Measurements from ENCODE around the gene NUDT17.

Gene NUDT17

DNA sequence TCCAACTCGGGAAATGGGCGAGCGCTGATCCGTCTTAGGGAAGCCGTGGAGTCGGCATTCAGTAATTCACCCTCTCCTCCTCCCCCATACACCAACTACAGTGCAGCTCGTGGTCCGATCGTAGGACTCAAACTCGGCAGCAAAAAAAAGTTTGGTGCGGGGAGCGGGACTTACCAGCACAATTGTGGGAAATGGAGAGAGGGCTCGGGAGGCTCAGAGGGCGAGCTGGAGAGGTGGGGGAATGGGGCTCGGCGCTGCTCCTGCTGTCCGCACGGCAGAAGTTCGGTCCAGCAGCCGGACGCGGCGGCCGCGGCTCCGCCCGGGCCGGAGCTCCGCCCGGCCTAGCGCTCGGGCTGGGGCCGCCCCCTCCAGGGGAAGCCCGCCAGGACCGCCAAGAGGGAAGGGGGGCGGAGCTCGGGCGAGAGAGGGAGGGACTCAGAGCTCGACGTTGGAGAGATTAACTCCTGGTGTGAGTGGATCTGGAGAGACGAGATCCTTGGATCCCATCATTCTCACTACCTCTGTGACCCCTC lies 14.1 kb downstream of the NUDT17 start:
- Histone ChIP-seq H3K9me3 (replicated peaks in 1 of 11) (no peaks in the 10 kb centered on the region), H3K27ac (peak overlapping the region; percentile 40 to 85 (median 79); a peak in 21 of 22 replicates), H3K4me1 (peaks cover 9 to 29% (median 26%) of the 10 kb centered on the region in 10 experiments), H3K27me3 (no peaks in the 10 kb centered on the region), H3K4me3 (peak overlapping the region; percentile 67 to 88 (median 78)), H3K9ac (peak overlapping the region; percentile 67 to 88 (median 81)), H4K20me1 (peaks cover 0 to 6% (median 0%) of the 10 kb centered on the region in 11 experiments; a peak in 2 of 22 replicates), H3K4me2 (peak overlapping the region; percentile 65 to 88 (median 84)), H3K36me3 (peaks cover 21 to 28% (median 24%) of the 10 kb centered on the region in 11 experiments; a peak in 21 of 22 replicates)
- no peak for TF ChIP-seq Cebpa-rat (IDR thresholded peaks at IDR 0.05)

DNA sequence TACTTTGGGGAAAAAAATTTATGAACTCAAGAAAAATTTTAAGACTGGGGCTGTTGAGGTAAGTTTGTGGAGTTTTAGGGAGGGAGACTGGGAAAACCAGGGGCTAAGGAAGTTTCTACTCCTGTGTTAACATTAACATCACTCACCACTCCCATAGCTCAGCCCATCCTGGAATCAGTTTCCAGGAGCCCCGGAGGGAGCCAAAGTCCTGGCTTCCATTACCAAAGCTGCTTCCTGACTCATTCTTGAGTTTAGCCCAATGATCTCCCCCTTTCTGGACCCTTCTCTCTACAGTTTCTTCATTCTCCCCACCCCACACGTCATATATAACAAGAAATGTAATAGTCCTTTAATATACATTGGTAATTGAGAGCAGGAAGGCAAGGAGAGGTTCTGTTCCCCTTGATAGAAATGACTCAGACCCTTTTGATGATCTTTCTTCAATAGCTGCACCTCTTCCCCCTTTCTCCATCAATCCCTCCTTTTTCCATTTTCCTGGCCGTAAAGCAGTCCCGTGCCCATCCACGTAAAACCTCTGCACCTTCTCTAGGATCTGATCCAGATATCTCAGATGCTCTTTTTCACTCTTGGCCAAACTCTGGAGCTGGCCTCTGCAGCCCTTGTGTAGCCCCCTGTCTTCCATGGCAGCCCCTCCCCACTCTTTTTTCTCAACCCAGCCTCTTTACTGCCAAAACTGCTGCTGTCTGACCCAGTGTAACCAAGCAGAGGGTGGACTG lies 18.0 kb downstream of the NUDT17 start:
- Histone ChIP-seq H3K4me1 (peaks cover 0 to 15% (median 10%) of the 10 kb centered on the region in 10 experiments; a peak in 17 of 20 replicates), H4K20me1 (no peaks in the 10 kb centered on the region), H3K27me3 (no peaks in the 10 kb centered on the region), H3K9ac (no peak overlapping the region), H3K36me3 (no peaks in the 10 kb centered on the region), H3K27ac (no peak overlapping the region), H3K4me2 (no peak overlapping the region), H3K4me3 (no peak overlapping the region), H3K9me3 (replicated peaks in 1 of 11) (no peaks in the 10 kb centered on the region)
- TF ChIP-seq Cebpa-rat (IDR thresholded peaks at IDR 0.05): no peak

DNA sequence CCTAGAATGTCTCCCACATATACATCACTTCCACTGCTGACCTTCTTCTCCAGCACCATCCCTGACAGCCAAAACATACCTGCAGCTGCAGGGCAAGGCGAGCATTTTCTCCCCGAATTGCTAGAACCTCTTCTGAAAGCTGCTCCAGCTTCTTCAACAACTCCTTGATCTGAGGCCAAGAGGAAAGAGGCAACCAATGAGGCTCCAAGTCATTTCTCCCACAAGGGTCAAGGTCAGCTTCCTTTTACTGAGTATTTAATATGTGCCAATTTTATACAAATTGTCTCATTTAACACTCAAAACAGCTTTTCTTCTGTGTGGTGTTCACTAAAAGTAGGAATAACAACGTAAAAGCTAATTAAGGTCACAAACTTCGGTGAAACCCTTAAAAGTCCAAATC lies 22.8 kb downstream of the NUDT17 start:
- H3K4me1 ChIP-seq: peaks cover 14 to 20% (median 19%) of the 10 kb centered on the region in 10 experiments
- peaks cover 0 to 8% (median 0%) of the 10 kb centered on the region in 11 experiments; a peak in 2 of 22 replicates for H4K20me1 ChIP-seq
- no peaks in the 10 kb centered on the region for H3K9me3 ChIP-seq (replicated peaks in 1 of 11)
- no peak overlapping the region for H3K9ac ChIP-seq
- H3K36me3 ChIP-seq: no peaks in the 10 kb centered on the region
- no peak overlapping the region for H3K27ac ChIP-seq
- TF ChIP-seq Cebpa-rat (IDR thresholded peaks at IDR 0.05): no peak
- H3K27me3 ChIP-seq: peaks cover 15 to 29% (median 21%) of the 10 kb centered on the region in 11 experiments; a peak in 21 of 22 replicates
- no peak overlapping the region for H3K4me3 ChIP-seq
- no peak overlapping the region for H3K4me2 ChIP-seq

DNA sequence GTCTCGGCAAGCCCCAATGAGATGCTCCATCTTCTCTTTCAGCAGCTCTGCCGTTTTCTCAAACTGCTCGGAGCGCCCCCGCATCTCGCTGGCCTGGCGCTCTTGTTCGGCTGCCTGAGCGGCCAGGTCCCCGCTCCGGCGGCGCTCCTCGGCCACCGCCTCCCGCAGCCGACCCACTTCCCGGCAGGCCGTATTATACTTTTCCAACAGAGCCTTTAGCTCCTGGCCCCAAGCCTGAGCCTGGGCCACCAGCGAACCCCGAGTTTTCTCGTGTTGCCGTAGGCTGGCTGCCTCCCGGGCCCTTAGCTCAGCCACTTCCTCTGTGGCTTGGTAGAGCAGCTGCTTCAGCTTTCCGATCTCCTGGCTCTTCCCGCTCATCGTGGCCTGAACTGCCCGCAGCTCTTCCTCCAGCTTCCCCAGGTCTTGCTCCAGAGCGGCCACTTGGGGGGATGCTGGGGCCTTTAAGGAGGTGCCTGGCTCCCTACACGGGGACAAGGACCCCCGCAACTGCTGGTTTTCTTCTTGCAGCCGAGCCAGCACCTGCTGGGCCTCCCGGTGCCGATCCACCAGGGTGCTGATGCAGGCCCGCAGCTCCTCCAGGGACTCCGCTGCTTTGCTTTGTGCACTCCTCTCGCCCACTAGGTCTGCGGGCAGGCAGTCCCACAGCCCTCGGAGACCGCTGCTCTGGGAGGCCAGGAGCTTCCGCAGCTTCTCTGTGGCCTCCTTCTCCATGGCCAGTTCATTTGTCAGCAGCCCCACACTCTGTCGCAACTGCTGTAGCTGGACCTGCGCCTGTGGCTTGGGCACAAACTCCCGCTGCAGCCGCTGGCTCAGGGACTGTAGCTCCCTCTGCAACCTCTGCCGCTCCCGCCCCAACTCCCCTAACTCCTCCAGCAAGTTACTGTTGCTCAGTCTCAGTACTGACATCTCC lies 26.8 kb downstream of the NUDT17 start:
- H3K9ac ChIP-seq: peak overlapping the region; percentile 51 to 76 (median 71); a peak in 21 of 22 replicates
- TF ChIP-seq Cebpa-rat (IDR thresholded peaks at IDR 0.05): no peak
- H3K27me3 ChIP-seq: peaks cover 19 to 34% (median 26%) of the 10 kb centered on the region in 11 experiments; a peak in 21 of 22 replicates
- H3K4me2 ChIP-seq: peak overlapping the region; percentile 79 to 98 (median 91)
- peaks cover 14 to 20% (median 19%) of the 10 kb centered on the region in 10 experiments for H3K4me1 ChIP-seq
- no peaks in the 10 kb centered on the region for H3K36me3 ChIP-seq
- H4K20me1 ChIP-seq: peaks cover 0 to 8% (median 0%) of the 10 kb centered on the region in 11 experiments; a peak in 2 of 22 replicates
- H3K9me3 ChIP-seq (replicated peaks in 1 of 11): no peaks in the 10 kb centered on the region
- peak overlapping the region; percentile 16 to 66 (median 48); a peak in 15 of 22 replicates for H3K27ac ChIP-seq
- H3K4me3 ChIP-seq: peak overlapping the region; percentile 32 to 63 (median 52); a peak in 18 of 20 replicates

DNA sequence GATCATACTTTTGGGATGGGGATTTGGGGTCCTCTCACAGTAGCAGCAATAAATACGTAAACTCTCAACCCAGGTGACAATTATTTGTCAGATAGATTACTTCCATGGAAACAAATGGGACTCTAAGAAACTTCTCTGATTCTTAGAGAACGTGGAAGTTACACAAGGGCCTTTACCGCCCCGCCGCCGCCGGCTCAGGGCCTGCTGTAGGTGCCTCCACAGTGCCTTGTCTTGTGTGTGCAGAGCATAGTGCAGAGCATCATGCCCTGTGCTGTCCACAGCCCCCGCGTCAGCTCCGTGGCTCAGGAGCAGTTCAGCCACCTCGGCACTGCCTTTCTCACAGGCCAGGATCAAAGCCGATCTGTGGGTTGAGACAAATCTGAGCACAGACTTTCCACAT lies 29.2 kb downstream of the NUDT17 start:
- peaks cover 0 to 8% (median 0%) of the 10 kb centered on the region in 11 experiments; a peak in 2 of 22 replicates for H4K20me1 ChIP-seq
- H3K36me3 ChIP-seq: no peaks in the 10 kb centered on the region
- H3K9me3 ChIP-seq (replicated peaks in 1 of 11): no peaks in the 10 kb centered on the region
- peaks cover 14 to 20% (median 19%) of the 10 kb centered on the region in 10 experiments for H3K4me1 ChIP-seq
- H3K27me3 ChIP-seq: peaks cover 19 to 34% (median 26%) of the 10 kb centered on the region in 11 experiments; a peak in 21 of 22 replicates
- no peak for TF ChIP-seq Cebpa-rat (IDR thresholded peaks at IDR 0.05)
- no peak overlapping the region for H3K4me3 ChIP-seq
- H3K27ac ChIP-seq: no peak overlapping the region
- H3K9ac ChIP-seq: no peak overlapping the region
- no peak overlapping the region for H3K4me2 ChIP-seq

DNA sequence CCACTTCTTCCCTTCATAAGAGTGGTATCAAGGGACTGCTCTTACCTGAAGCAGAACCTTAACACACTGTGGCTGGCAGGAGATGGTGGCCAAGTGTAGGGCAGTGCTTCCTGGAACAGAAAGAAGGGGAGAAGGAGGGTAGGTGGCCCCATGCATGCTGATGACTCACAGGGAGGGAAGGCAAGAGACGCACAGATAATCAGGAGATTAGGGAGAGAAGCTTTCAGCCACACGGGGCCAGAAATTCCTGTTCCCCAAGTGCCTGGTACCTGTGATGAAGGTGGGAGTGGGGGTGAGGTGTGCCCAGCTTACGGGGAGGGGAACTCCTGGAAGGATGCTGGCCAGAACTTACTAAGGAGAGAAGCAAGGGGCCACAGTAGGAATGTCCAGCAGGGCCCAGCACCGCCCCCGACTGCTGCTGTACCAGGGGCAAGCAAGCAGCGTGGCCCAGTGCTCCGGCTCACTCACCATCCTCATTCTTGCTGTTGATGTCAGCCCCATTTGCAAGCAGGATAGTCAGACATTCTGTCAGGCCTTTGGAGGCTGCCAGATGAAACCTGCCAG lies 32.6 kb downstream of the NUDT17 start:
- peaks cover 0 to 2% (median 1%) of the 10 kb centered on the region in 10 experiments; a peak in 6 of 20 replicates for H3K4me1 ChIP-seq
- H4K20me1 ChIP-seq: peaks cover 0 to under 1% (median 0%) of the 10 kb centered on the region in 11 experiments; a peak in 2 of 22 replicates
- H3K9ac ChIP-seq: no peak overlapping the region
- no peak overlapping the region for H3K27ac ChIP-seq
- no peak for TF ChIP-seq Cebpa-rat (IDR thresholded peaks at IDR 0.05)
- H3K36me3 ChIP-seq: no peaks in the 10 kb centered on the region
- H3K9me3 ChIP-seq (replicated peaks in 1 of 11): no peaks in the 10 kb centered on the region
- peaks cover under 1 to 9% (median 6%) of the 10 kb centered on the region in 11 experiments; a peak in 16 of 22 replicates for H3K27me3 ChIP-seq
- H3K4me2 ChIP-seq: no peak overlapping the region
- no peak overlapping the region for H3K4me3 ChIP-seq

DNA sequence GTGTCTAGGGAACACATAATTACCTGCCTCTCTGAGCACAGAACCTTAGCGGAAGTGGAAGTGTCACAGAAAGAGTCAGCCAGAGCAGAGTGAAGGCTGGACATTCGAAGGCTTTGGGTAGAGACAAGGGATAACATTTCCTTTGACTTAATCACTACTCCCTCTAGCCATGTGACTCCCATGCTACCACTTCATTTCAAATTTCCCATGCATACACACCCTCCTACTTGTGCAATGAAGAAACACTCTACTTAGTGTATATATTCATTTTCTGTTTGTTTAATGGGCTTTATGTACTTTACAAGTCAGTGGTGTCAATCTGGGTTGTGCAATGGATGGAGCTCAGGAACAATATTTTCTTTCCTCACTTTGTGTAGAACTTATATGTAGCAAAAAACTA lies 33.3 kb downstream of the NUDT17 start:
- Histone ChIP-seq H4K20me1 (no peaks in the 10 kb centered on the region), H3K27me3 (peaks cover 0 to 2% (median 0%) of the 10 kb centered on the region in 11 experiments; a peak in 1 of 22 replicates), H3K9me3 (replicated peaks in 1 of 11) (no peaks in the 10 kb centered on the region), H3K9ac (no peak overlapping the region), H3K4me1 (no peaks in the 10 kb centered on the region), H3K27ac (no peak overlapping the region), H3K36me3 (no peaks in the 10 kb centered on the region), H3K4me3 (no peak overlapping the region), H3K4me2 (no peak overlapping the region)
- no peak for TF ChIP-seq Cebpa-rat (IDR thresholded peaks at IDR 0.05)

DNA sequence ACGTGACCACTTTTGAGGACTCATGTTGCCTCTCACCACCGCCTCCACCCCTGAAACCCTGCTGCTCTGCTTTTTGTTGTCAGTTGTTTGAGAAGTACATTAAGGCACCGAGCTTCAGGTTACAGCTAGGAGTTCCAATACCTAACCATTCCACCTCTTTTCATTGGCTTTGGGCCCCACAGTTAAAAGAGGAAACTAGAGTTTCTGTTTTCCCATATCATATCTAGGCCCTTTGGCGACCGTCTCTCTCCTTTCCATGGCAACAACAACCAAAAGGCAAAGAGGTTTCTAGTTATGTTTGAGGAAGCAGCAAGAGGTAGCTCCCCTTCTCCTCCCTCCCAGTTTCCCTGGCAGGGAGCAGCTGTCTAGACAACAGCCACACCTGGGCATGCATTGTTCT lies 34.3 kb downstream of the NUDT17 start:
- no peak overlapping the region for H3K4me3 ChIP-seq
- no peak for TF ChIP-seq Cebpa-rat (IDR thresholded peaks at IDR 0.05)

More for the DNA sequence above, 34.3 kb downstream of the NUDT17 start:
- Histone ChIP-seq H3K9me3 (replicated peaks in 1 of 11) (no peaks in the 10 kb centered on the region), H3K4me1 (no peaks in the 10 kb centered on the region; a peak in 1 of 20 replicates), H3K27ac (no peak overlapping the region), H3K27me3 (peaks cover 2 to 10% (median 5%) of the 10 kb centered on the region in 11 experiments; a peak in 17 of 22 replicates), H3K36me3 (no peaks in the 10 kb centered on the region), H4K20me1 (0 out of 22 replicates have a peak, but pooled peaks cover 0 to 3% (median 0%) of the 10 kb centered on the region in 11 experiments), H3K4me2 (no peak overlapping the region), H3K9ac (no peak overlapping the region)

All from BLaER1 treated with 17β-estradiol and CSF1 and Interleukin-3, amounts not matched to agents 10 nM and 100 nM (cell line).